GM12878 (cell line): ENCODE data around the gene INPP4B. TPM values are rescaled to one million over a fixed set of nuclear protein-coding genes. Genes with fewer than 3 reads are reported as not detected.

Source experiments
- BCL3 ChIP-seq: IDR thresholded peaks from 2 replicates; pipeline ENCODE4 v1.6.1; 2011; ENCODE audit warnings: borderline replicate concordance, low read depth, mild to moderate bottlenecking, moderate library complexity, low read length; ENCODE audit not compliant: insufficient read depth, poor library complexity, severe bottlenecking
- CEBPB ChIP-seq, 2 experiments: fragments of 150-350 bp in 1 of 2; IDR thresholded peaks; 2 replicates each; pipeline ENCODE4 v1.6.1; 2012 to 2014; ENCODE audit warnings: low read depth in 2 of 2, low read length in 2 of 2, borderline replicate concordance in 1 of 2, inconsistent platforms in 1 of 2
- CREM ChIP-seq: IDR thresholded peaks from 2 replicates; pipeline ENCODE4 v1.6.1; 2014; ENCODE audit warnings: antibody characterized with exemption, low read depth
- ELK1 ChIP-seq: IDR thresholded peaks from 2 replicates; pipeline ENCODE4 v1.6.1; 2012; ENCODE audit warnings: low read depth, low read length, improper control_type of control experiment
- FOXK2 ChIP-seq: fragments of 450-650 bp; IDR thresholded peaks from 2 replicates; pipeline ENCODE4 v1.6.1; 2017; ENCODE audit warnings: mild to moderate bottlenecking, moderate library complexity
- HCFC1 ChIP-seq: fragments of 150-350 bp; IDR thresholded peaks from 2 replicates; pipeline ENCODE4 v1.6.1; 2014; ENCODE audit warnings: low read length
- HDGF ChIP-seq: fragments of 450-650 bp; IDR thresholded peaks from 2 replicates; pipeline ENCODE4 v1.6.1; 2016; ENCODE audit warnings: antibody characterized with exemption
- IRF4 ChIP-seq: IDR thresholded peaks from 2 replicates; pipeline ENCODE4 v1.6.1; 2011; ENCODE audit warnings: low read depth, low read length
- NFYB ChIP-seq: IDR thresholded peaks from 2 replicates; pipeline ENCODE4 v1.6.1; 2011; ENCODE audit warnings: low read depth, mild to moderate bottlenecking, low read length, improper control_type of control experiment, moderate library complexity; ENCODE audit not compliant: insufficient read depth
- NKRF ChIP-seq: fragments of 450-650 bp; conservative IDR thresholded peaks from 2 replicates; pipeline ENCODE4 v1.6.1; 2017; ENCODE audit warnings: mild to moderate bottlenecking, moderate library complexity
- NR2F1 ChIP-seq: fragments of 450-650 bp; conservative IDR thresholded peaks from 2 replicates; pipeline ENCODE4 v1.6.1; 2017; ENCODE audit warnings: mild to moderate bottlenecking
- POLR2AphosphoS5 ChIP-seq: IDR thresholded peaks from 2 replicates; pipeline ENCODE4 v1.6.1; 2011; ENCODE audit warnings: mild to moderate bottlenecking, low read length, inconsistent platforms
- RBBP5 ChIP-seq: fragments of 200-600 bp; sonication (generic); conservative IDR thresholded peaks from 2 replicates; pipeline ENCODE4 v1.6.1; 2016
- RFX5 ChIP-seq: IDR thresholded peaks from 2 replicates; pipeline ENCODE4 v1.6.1; 2011; ENCODE audit warnings: low read depth, low read length, improper control_type of control experiment
- SREBF2 ChIP-seq: IDR thresholded peaks from 2 replicates; pipeline ENCODE4 v1.6.1; 2012; ENCODE audit warnings: mild to moderate bottlenecking, low read length
- USF2 ChIP-seq: IDR thresholded peaks from 2 replicates; pipeline ENCODE4 v1.6.1; 2011; ENCODE audit warnings: low read depth, low read length, improper control_type of control experiment, borderline replicate concordance
- polyA plus RNA-seq, 11 experiments: library from polyadenylated mRNA; depleted of rRNA in 4 of 11; unstranded in 6 of 11; stranded (reverse) in 5 of 11; fragments of >200 nt; fragmentation: Nextera tagmentation in 4 of 11; fragmentation: Illumina TruSeq in 1 of 11; extraction: Ambion mirVana in 4 of 11; extraction: Trizol in 1 of 11; gene quantifications; 1 replicate in 1 of 11; 2 replicates in 10 of 11; pipeline versions ENCODE4 v1.2.1 to v1.2.3, GENCODE V29; 2011 to 2016; ENCODE audit warnings: inconsistent platforms in 2 of 11, missing spikeins in 2 of 11, low read depth in 1 of 11
- total RNA-seq, 4 experiments: library from RNA; depleted of rRNA in 3 of 4; stranded (reverse); fragments of >200 nt in 3 of 4; fragmentation: Illumina TruSeq in 1 of 4; extraction: Trizol in 1 of 4; gene quantifications; 2 replicates each; pipeline versions ENCODE4 v1.2.1 to v1.2.3, GENCODE V29; 2013 to 2021
- TF ChIP-seq, protein P1 (sequence below): fragments of 450-650 bp; IDR thresholded peaks from 2 replicates; pipeline ENCODE4 v1.6.1; 2017; ENCODE audit warnings: mild to moderate bottlenecking, moderate library complexity
- TF ChIP-seq, protein P2 (sequence below): fragments of 450-650 bp; IDR thresholded peaks from 2 replicates; pipeline ENCODE4 v1.6.1; 2018; ENCODE audit warnings: mild to moderate bottlenecking, low read depth, moderate library complexity; ENCODE audit not compliant: partially characterized antibody

The INPP4B gene
- total and polyA plus RNA-seq, 10 of the 15 experiments (the other 5 are each of a cell fraction or from before 2014, with no cell fraction given), result 0.53 to 11.2 (median 0.95) TPM

DNA sequence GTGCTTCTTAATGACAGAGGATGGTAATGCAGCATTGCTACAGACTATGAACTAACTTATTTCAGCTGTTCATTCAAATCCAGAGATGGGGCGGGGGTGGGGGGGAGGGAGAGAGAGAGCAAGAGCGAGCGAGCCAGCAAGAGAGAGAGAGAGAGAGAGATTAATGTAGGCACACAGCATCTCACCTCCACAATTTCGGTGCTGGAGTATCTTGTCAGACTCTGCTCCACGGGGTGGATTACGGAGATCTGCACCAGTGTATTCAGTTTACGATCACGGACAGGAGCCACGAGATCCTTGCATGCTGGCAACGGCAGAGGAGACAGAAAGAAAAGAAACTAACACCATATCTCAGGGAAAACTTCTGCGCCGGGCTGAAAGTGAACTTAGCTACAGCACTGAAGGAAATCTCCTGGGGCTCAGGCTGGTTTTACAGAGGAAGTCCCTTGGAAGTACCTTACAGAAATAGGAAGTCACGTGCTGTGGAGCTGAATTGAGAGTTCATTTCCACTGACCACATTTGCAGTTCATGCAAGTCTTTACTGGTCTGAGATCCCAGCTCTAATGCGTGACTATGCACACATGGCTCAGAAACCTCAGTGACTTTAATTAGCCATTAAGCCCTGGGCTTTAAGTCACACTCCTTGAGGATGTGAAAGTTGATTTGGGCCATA, 440.9 kb downstream of the INPP4B start (continued):
- TF ChIP-seq, protein P1, sequence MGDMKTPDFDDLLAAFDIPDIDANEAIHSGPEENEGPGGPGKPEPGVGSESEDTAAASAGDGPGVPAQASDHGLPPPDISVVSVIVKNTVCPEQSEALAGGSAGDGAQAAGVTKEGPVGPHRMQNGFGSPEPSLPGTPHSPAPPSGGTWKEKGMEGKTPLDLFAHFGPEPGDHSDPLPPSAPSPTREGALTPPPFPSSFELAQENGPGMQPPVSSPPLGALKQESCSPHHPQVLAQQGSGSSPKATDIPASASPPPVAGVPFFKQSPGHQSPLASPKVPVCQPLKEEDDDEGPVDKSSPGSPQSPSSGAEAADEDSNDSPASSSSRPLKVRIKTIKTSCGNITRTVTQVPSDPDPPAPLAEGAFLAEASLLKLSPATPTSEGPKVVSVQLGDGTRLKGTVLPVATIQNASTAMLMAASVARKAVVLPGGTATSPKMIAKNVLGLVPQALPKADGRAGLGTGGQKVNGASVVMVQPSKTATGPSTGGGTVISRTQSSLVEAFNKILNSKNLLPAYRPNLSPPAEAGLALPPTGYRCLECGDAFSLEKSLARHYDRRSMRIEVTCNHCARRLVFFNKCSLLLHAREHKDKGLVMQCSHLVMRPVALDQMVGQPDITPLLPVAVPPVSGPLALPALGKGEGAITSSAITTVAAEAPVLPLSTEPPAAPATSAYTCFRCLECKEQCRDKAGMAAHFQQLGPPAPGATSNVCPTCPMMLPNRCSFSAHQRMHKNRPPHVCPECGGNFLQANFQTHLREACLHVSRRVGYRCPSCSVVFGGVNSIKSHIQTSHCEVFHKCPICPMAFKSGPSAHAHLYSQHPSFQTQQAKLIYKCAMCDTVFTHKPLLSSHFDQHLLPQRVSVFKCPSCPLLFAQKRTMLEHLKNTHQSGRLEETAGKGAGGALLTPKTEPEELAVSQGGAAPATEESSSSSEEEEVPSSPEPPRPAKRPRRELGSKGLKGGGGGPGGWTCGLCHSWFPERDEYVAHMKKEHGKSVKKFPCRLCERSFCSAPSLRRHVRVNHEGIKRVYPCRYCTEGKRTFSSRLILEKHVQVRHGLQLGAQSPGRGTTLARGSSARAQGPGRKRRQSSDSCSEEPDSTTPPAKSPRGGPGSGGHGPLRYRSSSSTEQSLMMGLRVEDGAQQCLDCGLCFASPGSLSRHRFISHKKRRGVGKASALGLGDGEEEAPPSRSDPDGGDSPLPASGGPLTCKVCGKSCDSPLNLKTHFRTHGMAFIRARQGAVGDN, result peak; percentile 67; the same call in 1 of the 2 replicates
- TF ChIP-seq CEBPB (IDR thresholded peaks at IDR 0.05; ENCODE audit: borderline replicate concordance in 1 of 2, low read depth in 2 of 2, low read length in 2 of 2), result no peak
- peak; percentile 58 for TF ChIP-seq USF2
- 0 out of 2 replicates have a peak, but pooled peaks have one; percentile 64 for TF ChIP-seq NKRF
- no peak for TF ChIP-seq ELK1
- TF ChIP-seq HCFC1, result no peak
- TF ChIP-seq NFYB, result no peak
- no peak for TF ChIP-seq CREM
- peak; percentile 46; the same call in 1 of the 2 replicates for TF ChIP-seq NR2F1
- no peak for TF ChIP-seq SREBF2
- no peak for TF ChIP-seq FOXK2
- TF ChIP-seq RBBP5, result no peak
- TF ChIP-seq HDGF, result no peak
- no peak for TF ChIP-seq IRF4
- TF ChIP-seq RFX5, result no peak
- TF ChIP-seq, protein P2, sequence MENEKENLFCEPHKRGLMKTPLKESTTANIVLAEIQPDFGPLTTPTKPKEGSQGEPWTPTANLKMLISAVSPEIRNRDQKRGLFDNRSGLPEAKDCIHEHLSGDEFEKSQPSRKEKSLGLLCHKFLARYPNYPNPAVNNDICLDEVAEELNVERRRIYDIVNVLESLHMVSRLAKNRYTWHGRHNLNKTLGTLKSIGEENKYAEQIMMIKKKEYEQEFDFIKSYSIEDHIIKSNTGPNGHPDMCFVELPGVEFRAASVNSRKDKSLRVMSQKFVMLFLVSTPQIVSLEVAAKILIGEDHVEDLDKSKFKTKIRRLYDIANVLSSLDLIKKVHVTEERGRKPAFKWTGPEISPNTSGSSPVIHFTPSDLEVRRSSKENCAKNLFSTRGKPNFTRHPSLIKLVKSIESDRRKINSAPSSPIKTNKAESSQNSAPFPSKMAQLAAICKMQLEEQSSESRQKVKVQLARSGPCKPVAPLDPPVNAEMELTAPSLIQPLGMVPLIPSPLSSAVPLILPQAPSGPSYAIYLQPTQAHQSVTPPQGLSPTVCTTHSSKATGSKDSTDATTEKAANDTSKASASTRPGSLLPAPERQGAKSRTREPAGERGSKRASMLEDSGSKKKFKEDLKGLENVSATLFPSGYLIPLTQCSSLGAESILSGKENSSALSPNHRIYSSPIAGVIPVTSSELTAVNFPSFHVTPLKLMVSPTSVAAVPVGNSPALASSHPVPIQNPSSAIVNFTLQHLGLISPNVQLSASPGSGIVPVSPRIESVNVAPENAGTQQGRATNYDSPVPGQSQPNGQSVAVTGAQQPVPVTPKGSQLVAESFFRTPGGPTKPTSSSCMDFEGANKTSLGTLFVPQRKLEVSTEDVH, result no peak
- no peak for TF ChIP-seq BCL3
- no peak for TF ChIP-seq POLR2AphosphoS5
